Tibial nerve (tissue), 4 donors: ENCODE measurements around the gene CCDC38. TPM values are rescaled to one million over a fixed set of nuclear protein-coding genes. Genes with fewer than 3 reads are reported as not detected.

Source experiments
- DNase-seq, 2 donors: peaks; one replicate each; pipeline ENCODE4 v3.0.0-alpha.2; 2019; ENCODE audit warnings: low spot score in 2 of 2
- H3K27ac ChIP-seq, 4 donors: fragments of 200-600 bp; sonication (generic) in 3 of 4; one replicate each; pipeline ENCODE4 v1.5.1; 2017 to 2019; ENCODE audit warnings: mild to moderate bottlenecking in 1 of 4
- H3K27me3 ChIP-seq, 2 donors: fragments of 200-600 bp; sonication (generic) in 1 of 2; one replicate each; pipeline versions ENCODE4 v1.5.1 to v1.6.0; 2017 to 2019
- H3K36me3 ChIP-seq, 3 donors: fragments of 200-600 bp; sonication (generic); one replicate each; pipeline ENCODE4 v1.5.1; 2018 to 2019
- H3K4me1 ChIP-seq, 4 donors: fragments of 200-600 bp; sonication (generic) in 3 of 4; one replicate each; pipeline ENCODE4 v1.5.1; 2017 to 2019
- H3K4me3 ChIP-seq, 4 donors: fragments of 200-600 bp; sonication (generic) in 3 of 4; one replicate each; pipeline ENCODE4 v1.5.1; 2017 to 2019; ENCODE audit warnings: mild to moderate bottlenecking in 1 of 4, moderate library complexity in 1 of 4
- H3K9me3 ChIP-seq, 4 donors: fragments of 200-600 bp; sonication (generic) in 3 of 4; one replicate each; pipeline ENCODE4 v1.5.1; 2017 to 2019
- EP300 ChIP-seq, 2 donors: sonication (generic); formaldehyde crosslinking; IDR thresholded peaks; one replicate each; pipeline ENCODE4 v1.6.1; 2017; ENCODE audit warnings: antibody characterized with exemption in 2 of 2, mild to moderate bottlenecking in 1 of 2
- POLR2A ChIP-seq, 2 donors: fragments of 450-650 bp; IDR thresholded peaks; one replicate each; pipeline ENCODE4 v1.6.1; 2017; ENCODE audit warnings: antibody characterized with exemption in 2 of 2, mild to moderate bottlenecking in 2 of 2, moderate library complexity in 2 of 2
- WGBS, 2 donors: methylation state at CpG; one replicate each; pipeline ENCODE4 v1.1.5; 2018; 5-methylcytosine and 5-hydroxymethylcytosine counted together
- total RNA-seq, 4 donors: library from RNA; depleted of rRNA; stranded (reverse); fragments of >200 nt; gene quantifications; one replicate each; pipeline ENCODE4 v1.1.0, GENCODE V29; 2016
- TF ChIP-seq, protein P1 (sequence below), 5 experiments: fragments of 200-600 bp in 3 of 5; fragments of 450-650 bp in 2 of 5; sonication (generic) in 3 of 5; IDR thresholded peaks; one replicate each; pipeline ENCODE4 v1.5.1; 2016 to 2019; ENCODE audit warnings: antibody characterized with exemption in 5 of 5, mild to moderate bottlenecking in 3 of 5, moderate library complexity in 2 of 5

Gene CCDC38
- total RNA-seq, 4 donors from 2014 or later: not detected

DNA sequence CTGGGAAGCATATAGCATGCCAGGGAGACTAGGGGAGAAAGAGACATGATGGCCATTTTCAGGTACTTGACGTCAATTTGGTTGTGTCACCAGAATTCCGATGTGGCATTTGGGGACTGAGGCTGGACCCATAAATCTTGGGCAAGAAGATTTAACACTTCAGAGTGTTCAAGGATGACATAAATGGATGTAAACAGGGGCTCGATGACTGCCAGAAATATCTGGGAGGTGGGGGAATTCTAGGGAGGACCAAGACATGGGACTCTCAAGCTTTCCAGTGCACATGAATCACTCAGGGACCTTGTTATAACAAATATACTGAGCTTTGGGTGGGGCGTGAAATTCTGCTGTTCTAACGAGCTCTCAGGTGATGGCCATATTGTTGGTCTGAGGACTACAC, 35.9 kb upstream of the CCDC38 start:
- no peaks in the 10 kb centered on the region for H3K27me3 ChIP-seq
- no peak overlapping the region for H3K27ac ChIP-seq
- no peak overlapping the region for H3K4me3 ChIP-seq
- WGBS, 2 donors: 86 to 89% methylated on average over 5 of the region's 5 CpGs
- H3K9me3 ChIP-seq: no peaks in the 10 kb centered on the region
- H3K4me1 ChIP-seq: no peaks in the 10 kb centered on the region
- H3K36me3 ChIP-seq: no peaks in the 10 kb centered on the region
- DNase-seq: no peak
- TF ChIP-seq, protein P1, sequence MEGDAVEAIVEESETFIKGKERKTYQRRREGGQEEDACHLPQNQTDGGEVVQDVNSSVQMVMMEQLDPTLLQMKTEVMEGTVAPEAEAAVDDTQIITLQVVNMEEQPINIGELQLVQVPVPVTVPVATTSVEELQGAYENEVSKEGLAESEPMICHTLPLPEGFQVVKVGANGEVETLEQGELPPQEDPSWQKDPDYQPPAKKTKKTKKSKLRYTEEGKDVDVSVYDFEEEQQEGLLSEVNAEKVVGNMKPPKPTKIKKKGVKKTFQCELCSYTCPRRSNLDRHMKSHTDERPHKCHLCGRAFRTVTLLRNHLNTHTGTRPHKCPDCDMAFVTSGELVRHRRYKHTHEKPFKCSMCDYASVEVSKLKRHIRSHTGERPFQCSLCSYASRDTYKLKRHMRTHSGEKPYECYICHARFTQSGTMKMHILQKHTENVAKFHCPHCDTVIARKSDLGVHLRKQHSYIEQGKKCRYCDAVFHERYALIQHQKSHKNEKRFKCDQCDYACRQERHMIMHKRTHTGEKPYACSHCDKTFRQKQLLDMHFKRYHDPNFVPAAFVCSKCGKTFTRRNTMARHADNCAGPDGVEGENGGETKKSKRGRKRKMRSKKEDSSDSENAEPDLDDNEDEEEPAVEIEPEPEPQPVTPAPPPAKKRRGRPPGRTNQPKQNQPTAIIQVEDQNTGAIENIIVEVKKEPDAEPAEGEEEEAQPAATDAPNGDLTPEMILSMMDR (IDR thresholded peaks at IDR 0.05): no peak

DNA sequence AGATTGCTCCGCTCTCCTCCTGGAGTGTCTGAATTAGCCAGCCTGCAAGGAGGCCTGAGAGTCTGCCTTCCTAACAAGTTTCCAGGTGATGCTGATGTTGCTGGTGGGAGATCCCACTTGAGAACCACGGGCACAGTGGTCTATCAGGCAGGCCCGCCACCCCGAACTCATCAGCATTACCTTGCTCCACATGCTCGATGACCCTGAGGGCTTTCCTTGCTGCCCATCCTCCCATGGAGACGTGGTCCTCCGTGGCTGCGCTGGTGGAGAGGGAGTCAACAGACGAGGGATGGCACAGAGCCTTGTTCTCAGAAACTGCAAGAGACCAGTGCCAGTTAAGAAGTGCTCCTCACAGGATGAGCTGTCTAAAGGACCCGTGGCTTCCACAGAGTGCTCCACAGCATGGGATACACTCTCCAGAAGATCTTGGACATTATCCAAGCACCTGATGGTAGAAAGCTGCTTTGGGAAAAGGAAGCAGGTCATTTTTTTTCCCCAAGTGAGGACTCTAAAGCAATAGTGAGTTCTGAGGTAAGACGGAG, 35.4 kb upstream of the CCDC38 start:
- H3K4me1 ChIP-seq: no peaks in the 10 kb centered on the region
- H3K27ac ChIP-seq: no peak overlapping the region
- TF ChIP-seq EP300 (IDR thresholded peaks at IDR 0.05) (no peak), POLR2A (IDR thresholded peaks at IDR 0.05) (no peak)
- H3K4me3 ChIP-seq: no peak overlapping the region
- no peaks in the 10 kb centered on the region for H3K9me3 ChIP-seq
- 85% methylated on average over 11 of the region's 11 CpGs for WGBS, 2 donors
- H3K36me3 ChIP-seq: no peaks in the 10 kb centered on the region
- no peaks in the 10 kb centered on the region for H3K27me3 ChIP-seq
- no peak for DNase-seq

DNA sequence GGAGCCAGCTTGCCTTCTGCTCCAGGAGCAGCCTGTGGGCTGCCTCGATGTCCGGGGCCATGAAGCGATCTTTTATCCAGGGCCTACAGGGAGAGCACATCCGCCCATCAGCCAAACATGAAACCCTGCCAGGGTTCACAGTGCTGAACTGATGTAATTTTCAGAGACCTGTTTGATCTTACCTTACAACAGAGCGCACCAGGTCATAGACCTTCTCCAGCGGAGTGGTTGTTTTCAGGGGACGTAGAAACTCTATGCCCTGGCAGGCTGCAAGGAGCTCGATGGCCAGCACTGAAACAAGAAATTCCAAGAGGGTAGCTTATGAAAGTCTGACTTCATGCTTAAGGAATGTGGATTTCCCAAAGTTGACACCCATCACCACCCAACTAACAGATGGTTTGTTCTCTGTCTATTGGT, 34.0 kb upstream of the CCDC38 start:
- no peak for DNase-seq
- no peaks in the 10 kb centered on the region for H3K27me3 ChIP-seq
- no peaks in the 10 kb centered on the region for H3K9me3 ChIP-seq
- no peak overlapping the region for H3K27ac ChIP-seq
- no peaks in the 10 kb centered on the region for H3K36me3 ChIP-seq
- WGBS, 2 donors: 89 to 90% methylated on average over 8 of the region's 8 CpGs
- TF ChIP-seq EP300 (IDR thresholded peaks at IDR 0.05) (no peak), POLR2A (IDR thresholded peaks at IDR 0.05) (no peak)
- TF ChIP-seq, protein P1 (IDR thresholded peaks at IDR 0.05): no peak
- H3K4me1 ChIP-seq: no peaks in the 10 kb centered on the region
- no peak overlapping the region for H3K4me3 ChIP-seq

DNA sequence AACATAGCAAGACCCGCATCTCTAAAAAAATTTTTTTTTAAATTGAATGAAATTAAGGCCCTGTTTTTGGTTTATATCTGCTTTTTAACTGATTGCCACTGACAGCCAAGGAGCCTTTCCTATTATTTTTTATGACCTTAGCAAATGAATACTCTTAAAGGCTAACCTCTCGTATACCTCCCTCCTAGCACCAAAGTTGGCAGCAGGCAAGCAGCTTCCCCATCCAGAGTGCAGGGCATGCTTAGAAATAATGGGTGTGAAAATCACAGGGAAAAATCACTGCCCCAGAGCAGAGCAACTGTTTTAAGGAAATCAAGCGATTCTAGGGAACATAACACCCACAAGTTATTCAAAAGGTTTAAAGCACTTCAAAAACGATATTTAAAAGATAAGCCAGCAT, 33.1 kb upstream of the CCDC38 start:
- Histone ChIP-seq H3K36me3 (no peaks in the 10 kb centered on the region), H3K4me1 (no peaks in the 10 kb centered on the region), H3K4me3 (no peak overlapping the region), H3K27me3 (no peaks in the 10 kb centered on the region), H3K27ac (no peak overlapping the region), H3K9me3 (no peaks in the 10 kb centered on the region)
- 88 to 92% methylated on average over 4 of the region's 4 CpGs for WGBS, 2 donors
- DNase-seq: no peak
- TF ChIP-seq POLR2A (IDR thresholded peaks at IDR 0.05): no peak
- TF ChIP-seq, protein P1 (IDR thresholded peaks at IDR 0.05): no peak

DNA sequence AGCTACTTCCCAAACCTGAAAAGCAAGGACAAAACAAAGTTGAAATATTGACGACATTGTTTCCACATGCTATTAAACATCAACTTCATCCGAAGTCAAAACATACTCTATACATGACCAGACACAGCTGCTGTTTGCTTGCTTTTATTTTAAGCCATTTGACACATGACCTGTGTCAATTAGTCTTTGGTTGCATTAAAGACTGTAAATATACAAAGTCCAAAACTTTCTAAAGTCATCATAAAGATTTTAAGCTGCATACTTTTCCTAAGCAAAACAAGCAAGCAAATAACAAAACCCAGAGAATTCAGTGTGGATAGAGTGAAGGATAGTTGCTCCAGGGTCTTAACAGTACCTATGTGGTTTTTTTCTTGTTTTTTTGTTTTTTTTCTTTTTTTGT, 31.9 kb upstream of the CCDC38 start:
- no peak for DNase-seq
- no peaks in the 10 kb centered on the region for H3K27me3 ChIP-seq
- no peaks in the 10 kb centered on the region for H3K36me3 ChIP-seq
- H3K4me3 ChIP-seq: no peak overlapping the region
- H3K9me3 ChIP-seq: no peaks in the 10 kb centered on the region
- TF ChIP-seq, protein P1 (IDR thresholded peaks at IDR 0.05): no peak
- TF ChIP-seq EP300 (IDR thresholded peaks at IDR 0.05): no peak
- TF ChIP-seq POLR2A (IDR thresholded peaks at IDR 0.05): no peak
- no peaks in the 10 kb centered on the region for H3K4me1 ChIP-seq
- H3K27ac ChIP-seq: no peak overlapping the region
- WGBS, 2 donors: 59 to 71% methylated on average over 2 of the region's 2 CpGs
